SK-N-SH treated with all-trans-retinoic acid at 6 μM for 48 hours (cell line): Measurements from ENCODE around the gene PARK7.

Source experiments
- ARNTL ChIP-seq: fragments of 450-650 bp; formaldehyde crosslinking; IDR thresholded peaks from 2 replicates; pipeline ENCODE4 v1.5.0; 2020; ENCODE audit warnings: low read depth, mild to moderate bottlenecking, moderate library complexity, borderline replicate concordance
- BACH2 ChIP-seq: fragments of 250-450 bp; sonication (Bioruptor Pico); IDR thresholded peaks from 2 replicates; pipeline ENCODE4 v1.9.0; 2021; ENCODE audit warnings: mild to moderate bottlenecking, borderline replicate concordance
- CSRNP3 ChIP-seq: fragments of 250-450 bp; sonication (Bioruptor Pico); IDR thresholded peaks from 2 replicates; pipeline ENCODE4 v1.5.1; 2021; ENCODE audit warnings: mild to moderate bottlenecking, moderate library complexity
- ISL1 ChIP-seq: fragments of 250-450 bp; sonication (Bioruptor Pico); IDR thresholded peaks from 2 replicates; pipeline ENCODE4 v2.1.2; 2022; ENCODE audit warnings: mild to moderate bottlenecking, moderate library complexity
- PATZ1 ChIP-seq: fragments of 250-450 bp; sonication (Bioruptor Pico); IDR thresholded peaks from 2 replicates; pipeline ENCODE4 v1.8.0; 2020; ENCODE audit warnings: mild to moderate bottlenecking, moderate library complexity, borderline replicate concordance
- POU6F1 ChIP-seq: fragments of 250-450 bp; sonication (Bioruptor Pico); IDR thresholded peaks from 2 replicates; pipeline ENCODE4 v1.8.0; 2021; ENCODE audit warnings: low read depth, mild to moderate bottlenecking, moderate library complexity, borderline replicate concordance
- TCF4 ChIP-seq: fragments of 250-450 bp; sonication (Bioruptor Pico); IDR thresholded peaks from 2 replicates; pipeline ENCODE4 v1.8.0; 2021; ENCODE audit warnings: mild to moderate bottlenecking, moderate library complexity, borderline replicate concordance
- TOX ChIP-seq: fragments of 250-450 bp; sonication (Bioruptor Pico); IDR thresholded peaks from 2 replicates; pipeline ENCODE4 v1.8.0; 2021; ENCODE audit warnings: mild to moderate bottlenecking, moderate library complexity, borderline replicate concordance
- ZC3H10 ChIP-seq: fragments of 250-450 bp; sonication (Bioruptor Pico); IDR thresholded peaks from 2 replicates; pipeline ENCODE4 v1.5.1; 2021; ENCODE audit warnings: mild to moderate bottlenecking, moderate library complexity
- ZFP30 ChIP-seq: fragments of 450-650 bp; formaldehyde crosslinking; IDR thresholded peaks from 2 replicates; pipeline ENCODE4 v1.5.0; 2022; ENCODE audit warnings: mild to moderate bottlenecking, moderate library complexity
- ZNF70 ChIP-seq: fragments of 450-650 bp; formaldehyde crosslinking; IDR thresholded peaks from 2 replicates; pipeline ENCODE4 v1.5.0; 2020; ENCODE audit warnings: mild to moderate bottlenecking, moderate library complexity

GRCh38 chr1:7938070-7938469 is 23.4 kb upstream of the PARK7 start:
- TF ChIP-seq PATZ1, result no peak
- TF ChIP-seq TOX (CRISPR knock-in tag), result no peak
- TF ChIP-seq POU6F1, result no peak
- no peak for TF ChIP-seq ZNF70 (CRISPR knock-in tag)
- TF ChIP-seq CSRNP3, result no peak
- no peak for TF ChIP-seq BACH2
- no peak for TF ChIP-seq ZC3H10 (CRISPR knock-in tag)
- TF ChIP-seq ZFP30 (CRISPR knock-in tag), result no peak
- TF ChIP-seq TCF4 (CRISPR knock-in tag), result no peak
- no peak for TF ChIP-seq ISL1 (CRISPR knock-in tag)
- no peak for TF ChIP-seq ARNTL (CRISPR knock-in tag)
